ENCODE measurements around the gene RAP1GAP2. TPM values are rescaled to one million over a fixed set of nuclear protein-coding genes. Genes with fewer than 3 reads are reported as not detected.

The RAP1GAP2 gene
- total and polyA plus RNA-seq, 8 donors, result 11.8 to 92.4 (median 31.0) TPM

DNA sequence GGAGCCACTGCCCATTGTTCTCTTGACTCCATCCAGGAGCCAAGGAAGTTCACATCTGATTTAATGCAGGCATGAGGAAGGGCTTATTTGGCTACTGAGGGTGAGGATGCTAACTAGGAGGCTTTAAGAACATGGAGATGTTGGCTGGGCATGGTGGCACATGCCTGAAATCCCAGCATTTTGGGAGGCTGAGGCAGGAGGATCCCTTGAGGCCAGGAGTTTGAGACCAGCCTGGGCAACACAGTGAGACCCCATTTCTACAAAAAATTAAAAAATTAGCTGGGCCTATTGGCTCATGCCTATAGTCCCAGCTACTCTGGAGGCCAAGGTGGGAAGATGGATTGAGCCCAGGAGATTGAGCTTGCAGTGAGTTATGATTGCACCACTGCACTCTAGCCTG lies 116.5 kb downstream of the RAP1GAP2 start:
- H3K27ac ChIP-seq, result no peak overlapping the region
- H3K27me3 ChIP-seq, result no peaks in the 10 kb centered on the region
- TF ChIP-seq, protein P1, sequence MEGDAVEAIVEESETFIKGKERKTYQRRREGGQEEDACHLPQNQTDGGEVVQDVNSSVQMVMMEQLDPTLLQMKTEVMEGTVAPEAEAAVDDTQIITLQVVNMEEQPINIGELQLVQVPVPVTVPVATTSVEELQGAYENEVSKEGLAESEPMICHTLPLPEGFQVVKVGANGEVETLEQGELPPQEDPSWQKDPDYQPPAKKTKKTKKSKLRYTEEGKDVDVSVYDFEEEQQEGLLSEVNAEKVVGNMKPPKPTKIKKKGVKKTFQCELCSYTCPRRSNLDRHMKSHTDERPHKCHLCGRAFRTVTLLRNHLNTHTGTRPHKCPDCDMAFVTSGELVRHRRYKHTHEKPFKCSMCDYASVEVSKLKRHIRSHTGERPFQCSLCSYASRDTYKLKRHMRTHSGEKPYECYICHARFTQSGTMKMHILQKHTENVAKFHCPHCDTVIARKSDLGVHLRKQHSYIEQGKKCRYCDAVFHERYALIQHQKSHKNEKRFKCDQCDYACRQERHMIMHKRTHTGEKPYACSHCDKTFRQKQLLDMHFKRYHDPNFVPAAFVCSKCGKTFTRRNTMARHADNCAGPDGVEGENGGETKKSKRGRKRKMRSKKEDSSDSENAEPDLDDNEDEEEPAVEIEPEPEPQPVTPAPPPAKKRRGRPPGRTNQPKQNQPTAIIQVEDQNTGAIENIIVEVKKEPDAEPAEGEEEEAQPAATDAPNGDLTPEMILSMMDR (IDR thresholded peaks at IDR 0.05), result no peak
- TF ChIP-seq POLR2A (IDR thresholded peaks at IDR 0.05), result no peak
- intact Hi-C loops (cut with DNase I; ENCODE audit: low total_unique reads), result no loop called here
- H3K4me3 ChIP-seq, result no peak overlapping the region
- peaks cover 0 to 13% (median 4%) of the 10 kb centered on the region in 4 donors for H3K4me1 ChIP-seq
- DNase-seq, result no peak
- peaks cover 0 to 20% (median 2%) of the 10 kb centered on the region in 4 donors for H3K36me3 ChIP-seq
- no peaks in the 10 kb centered on the region for H3K9me3 ChIP-seq

DNA sequence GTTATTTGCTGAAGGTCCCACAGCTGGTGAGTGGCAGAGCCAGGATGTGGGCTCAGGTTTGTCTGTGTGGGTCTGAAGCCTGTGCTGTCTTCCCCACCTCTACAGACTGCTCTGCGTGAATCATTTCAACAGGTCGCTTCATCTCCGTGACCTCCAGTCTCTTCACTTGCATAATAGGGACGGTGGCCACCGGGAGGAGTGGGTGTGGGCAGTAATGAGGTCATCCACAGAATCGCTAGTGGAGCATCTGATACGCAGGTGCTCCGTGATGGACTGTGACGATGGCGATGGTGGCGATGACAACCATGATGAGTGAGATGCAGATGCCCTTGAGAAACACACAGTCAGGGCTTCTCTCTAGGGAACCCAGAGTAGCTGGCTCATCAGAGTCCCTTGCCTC lies 120.2 kb downstream of the RAP1GAP2 start:
- no peak overlapping the region for H3K27ac ChIP-seq
- H3K9me3 ChIP-seq, result no peaks in the 10 kb centered on the region
- no peak for TF ChIP-seq EP300 (IDR thresholded peaks at IDR 0.05)
- TF ChIP-seq POLR2A (IDR thresholded peaks at IDR 0.05), result no peak
- TF ChIP-seq, protein P1 (IDR thresholded peaks at IDR 0.05), result no peak
- TF ChIP-seq POLR2AphosphoS5 (IDR thresholded peaks at IDR 0.05), result no peak
- no peak overlapping the region for H3K4me3 ChIP-seq
- no peak for DNase-seq
- intact Hi-C loops (cut with DNase I; ENCODE audit: low total_unique reads), result no loop called here
- no peaks in the 10 kb centered on the region for H3K4me1 ChIP-seq
- H3K36me3 ChIP-seq, result peaks cover 0 to 13% (median 0%) of the 10 kb centered on the region in 4 donors
- WGBS, 5 donors, result 87 to 95% (median 94%) methylated on average over 11 of the region's 11 CpGs
- H3K27me3 ChIP-seq, result no peaks in the 10 kb centered on the region

DNA sequence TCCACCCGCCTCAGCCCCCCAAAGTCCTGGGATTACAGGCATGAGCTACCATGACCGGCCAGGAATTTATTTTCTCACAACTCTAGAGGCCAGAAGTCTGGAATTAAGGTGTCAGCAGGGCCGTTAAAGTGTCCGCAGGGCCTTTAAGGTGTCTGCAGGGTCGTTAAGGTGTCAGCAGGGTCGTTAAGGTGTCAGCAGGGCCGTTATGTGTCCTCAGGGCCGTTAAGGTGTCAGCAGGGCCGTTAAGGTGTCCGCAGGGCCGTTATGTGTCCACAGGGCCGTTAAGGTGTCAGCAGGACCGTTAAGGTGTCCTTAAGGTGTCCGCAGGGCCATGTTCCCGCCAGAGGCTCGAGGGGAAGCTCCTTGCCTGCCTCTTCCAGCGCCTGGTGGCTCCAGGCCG lies 125.2 kb downstream of the RAP1GAP2 start:
- Histone ChIP-seq H3K4me3 (no peak overlapping the region), H3K36me3 (peaks cover 0 to 7% (median 0%) of the 10 kb centered on the region in 4 donors), H3K27ac (no peak overlapping the region), H3K27me3 (no peaks in the 10 kb centered on the region), H3K4me1 (peaks cover 0 to 12% (median 3%) of the 10 kb centered on the region in 4 donors), H3K9me3 (no peaks in the 10 kb centered on the region)
- intact Hi-C loops (cut with DNase I; ENCODE audit: low total_unique reads), result no loop called here
- TF ChIP-seq POLR2A (IDR thresholded peaks at IDR 0.05) (no peak), EP300 (IDR thresholded peaks at IDR 0.05) (no peak), POLR2AphosphoS5 (IDR thresholded peaks at IDR 0.05) (no peak)
- TF ChIP-seq, protein P1 (IDR thresholded peaks at IDR 0.05), result no peak
- 76 to 84% (median 82%) methylated on average over 18 of the region's 18 CpGs for WGBS, 5 donors
- no peak for DNase-seq

DNA sequence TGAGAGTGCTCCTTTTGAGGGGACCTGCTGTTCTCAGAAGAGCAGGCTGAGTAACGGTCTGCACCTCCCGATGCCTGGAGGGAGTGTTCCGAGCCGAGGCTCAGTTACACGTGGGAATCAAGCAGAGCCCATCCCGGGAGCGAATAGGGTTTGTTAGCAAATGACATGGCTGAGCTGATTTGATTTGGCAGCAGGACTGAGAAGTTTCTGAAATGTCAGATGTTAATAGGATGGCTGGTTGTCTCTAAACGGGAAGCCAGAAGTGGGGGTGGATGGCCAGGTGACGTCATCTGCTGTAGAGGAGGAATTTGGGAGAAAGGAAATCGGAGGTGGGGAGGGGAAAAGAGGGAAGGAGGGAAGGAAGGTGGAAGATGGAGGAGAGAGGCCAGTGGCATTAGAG lies 128.0 kb downstream of the RAP1GAP2 start:
- Histone ChIP-seq H3K36me3 (peaks cover 0 to 4% (median 0%) of the 10 kb centered on the region in 4 donors), H3K27ac (peak overlapping the region in 1 of 5 donors; percentile 1), H3K27me3 (no peaks in the 10 kb centered on the region), H3K9me3 (no peaks in the 10 kb centered on the region), H3K4me1 (peaks cover 0 to 12% (median 3%) of the 10 kb centered on the region in 4 donors), H3K4me3 (no peak overlapping the region)
- TF ChIP-seq POLR2A (IDR thresholded peaks at IDR 0.05) (no peak), EP300 (IDR thresholded peaks at IDR 0.05) (no peak), POLR2AphosphoS5 (IDR thresholded peaks at IDR 0.05) (no peak)
- TF ChIP-seq, protein P1 (IDR thresholded peaks at IDR 0.05), result no peak
- intact Hi-C loops (cut with DNase I; ENCODE audit: low total_unique reads), result no loop called here
- 42 to 60% (median 53%) methylated on average over 10 of the region's 10 CpGs for WGBS, 5 donors
- DNase-seq, result no peak
